ENCODE measurements around the gene OR10G7.

DNA sequence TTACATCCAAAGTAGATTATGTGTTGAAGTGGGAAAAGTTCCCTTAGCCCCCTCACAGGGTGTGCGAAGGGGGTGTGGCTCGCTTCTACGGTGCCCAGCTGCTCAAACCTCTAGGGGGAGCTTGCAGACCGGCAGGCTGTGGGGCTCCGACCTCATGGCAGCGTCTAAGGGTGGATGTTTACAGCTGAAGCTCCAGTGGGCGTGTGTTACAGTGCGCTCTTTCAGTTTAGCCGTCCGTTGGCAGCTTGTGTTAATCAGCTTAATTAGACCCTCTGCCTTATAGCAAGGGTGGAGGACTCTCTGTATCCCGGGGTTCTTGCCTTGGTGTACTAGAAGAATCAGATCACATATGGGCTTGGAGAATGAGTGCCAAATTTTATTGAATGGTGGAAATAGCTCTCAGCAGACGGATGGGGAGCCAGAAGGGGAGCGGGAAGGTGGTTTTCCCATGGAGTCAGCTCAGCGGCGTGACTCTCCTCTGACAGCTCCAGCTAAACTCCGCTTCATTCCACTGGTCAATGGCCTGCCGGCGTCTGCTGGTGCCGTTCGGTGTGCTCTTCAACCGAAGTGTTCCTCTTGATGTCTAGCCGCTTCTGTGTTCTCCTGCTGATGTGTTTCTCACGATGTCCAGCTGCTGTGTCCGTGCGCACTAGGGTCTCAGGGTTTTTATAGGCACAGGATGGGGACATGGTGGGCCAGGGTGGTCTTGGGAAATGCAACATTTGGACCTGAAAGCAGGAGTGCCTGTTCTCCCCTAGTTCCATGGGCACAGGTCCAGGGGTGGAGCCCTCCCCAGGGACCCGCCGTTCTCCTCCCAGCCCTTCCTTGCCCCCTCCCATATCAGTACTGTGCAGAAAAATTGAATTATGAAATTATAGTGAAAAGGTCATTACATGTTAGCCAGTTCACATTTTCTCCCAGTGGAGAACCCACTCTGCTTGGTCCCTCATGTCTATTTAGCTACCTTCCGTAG lies 28.6 kb upstream of the OR10G7 start:
- no peak for TF ChIP-seq POLR2AphosphoS5 (IDR thresholded peaks at IDR 0.05)
- TF ChIP-seq, protein P1, sequence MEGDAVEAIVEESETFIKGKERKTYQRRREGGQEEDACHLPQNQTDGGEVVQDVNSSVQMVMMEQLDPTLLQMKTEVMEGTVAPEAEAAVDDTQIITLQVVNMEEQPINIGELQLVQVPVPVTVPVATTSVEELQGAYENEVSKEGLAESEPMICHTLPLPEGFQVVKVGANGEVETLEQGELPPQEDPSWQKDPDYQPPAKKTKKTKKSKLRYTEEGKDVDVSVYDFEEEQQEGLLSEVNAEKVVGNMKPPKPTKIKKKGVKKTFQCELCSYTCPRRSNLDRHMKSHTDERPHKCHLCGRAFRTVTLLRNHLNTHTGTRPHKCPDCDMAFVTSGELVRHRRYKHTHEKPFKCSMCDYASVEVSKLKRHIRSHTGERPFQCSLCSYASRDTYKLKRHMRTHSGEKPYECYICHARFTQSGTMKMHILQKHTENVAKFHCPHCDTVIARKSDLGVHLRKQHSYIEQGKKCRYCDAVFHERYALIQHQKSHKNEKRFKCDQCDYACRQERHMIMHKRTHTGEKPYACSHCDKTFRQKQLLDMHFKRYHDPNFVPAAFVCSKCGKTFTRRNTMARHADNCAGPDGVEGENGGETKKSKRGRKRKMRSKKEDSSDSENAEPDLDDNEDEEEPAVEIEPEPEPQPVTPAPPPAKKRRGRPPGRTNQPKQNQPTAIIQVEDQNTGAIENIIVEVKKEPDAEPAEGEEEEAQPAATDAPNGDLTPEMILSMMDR (IDR thresholded peaks at IDR 0.05): peak in 3 of 7 experiments; percentile 18 to 23 (median 18)
- no peak for TF ChIP-seq POLR2A (IDR thresholded peaks at IDR 0.05)
